ENCODE data around the gene G0S2.

The G0S2 gene

GRCh38 chr1:209642816-209643215 is 32.4 kb upstream of the G0S2 start:
- H3K4me3 ChIP-seq (ENCODE audit: low read length): no peak overlapping the region
- H3F3A ChIP-seq (ENCODE audit: control insufficient read depth, insufficient read depth): no peaks in the 10 kb centered on the region
- no peaks in the 10 kb centered on the region for H3K79me2 ChIP-seq (ENCODE audit: control insufficient read depth, low read length)
- no peaks in the 10 kb centered on the region for H4K20me1 ChIP-seq (ENCODE audit: control insufficient read depth, insufficient read depth, low read depth, low read length)
- no peak for TF ChIP-seq CTCF (IDR thresholded peaks at IDR 0.05; ENCODE audit: low read depth, low read length, poor library complexity, severe bottlenecking)
- no peak for TF ChIP-seq EZH2phosphoT487 (IDR thresholded peaks at IDR 0.05; ENCODE audit: borderline replicate concordance, low read length)
- H3K4me2 ChIP-seq (ENCODE audit: low read length): no peak overlapping the region
- no peak overlapping the region for H3K27ac ChIP-seq (ENCODE audit: low read depth, low read length)
- H3K36me3 ChIP-seq (ENCODE audit: control insufficient read depth, low read length): no peaks in the 10 kb centered on the region
- no peaks in the 10 kb centered on the region for H3K9me2 ChIP-seq (replicated peaks; ENCODE audit: control insufficient read depth, low read length)
- no peaks in the 10 kb centered on the region for H3K4me1 ChIP-seq (ENCODE audit: control insufficient read depth, low read length)
- no peaks in the 10 kb centered on the region for H3K27me3 ChIP-seq (ENCODE audit: control insufficient read depth, low read length)
- H3K9me3 ChIP-seq (ENCODE audit: control insufficient read depth, insufficient read depth, low read length): no peaks in the 10 kb centered on the region

- no peaks in the 10 kb centered on the region for H3K4me1 ChIP-seq (ENCODE audit: control insufficient read depth, low read length)
- no peaks in the 10 kb centered on the region for H3K9me2 ChIP-seq (replicated peaks; ENCODE audit: control insufficient read depth, low read length)
- no peaks in the 10 kb centered on the region for H3K9me3 ChIP-seq (ENCODE audit: control insufficient read depth, insufficient read depth, low read length)
- no peak for TF ChIP-seq EZH2phosphoT487 (IDR thresholded peaks at IDR 0.05; ENCODE audit: borderline replicate concordance, low read length)
- no peak for TF ChIP-seq CTCF (IDR thresholded peaks at IDR 0.05; ENCODE audit: low read depth, low read length, poor library complexity, severe bottlenecking)
- H3K27ac ChIP-seq (ENCODE audit: low read depth, low read length): no peak overlapping the region
- no peaks in the 10 kb centered on the region for H3K27me3 ChIP-seq (ENCODE audit: control insufficient read depth, low read length)
- no peaks in the 10 kb centered on the region for H3F3A ChIP-seq (ENCODE audit: control insufficient read depth, insufficient read depth)
- no peak overlapping the region for H3K4me3 ChIP-seq (ENCODE audit: low read length)
- H3K4me2 ChIP-seq (ENCODE audit: low read length): no peak overlapping the region
- no peaks in the 10 kb centered on the region for H3K79me2 ChIP-seq (ENCODE audit: control insufficient read depth, low read length)
- no peaks in the 10 kb centered on the region for H4K20me1 ChIP-seq (ENCODE audit: control insufficient read depth, insufficient read depth, low read depth, low read length)
- no peaks in the 10 kb centered on the region for H3K36me3 ChIP-seq (ENCODE audit: control insufficient read depth, low read length)
These were observed 31.8 kb upstream of the G0S2 start for GRCh38 chr1:209643285-209644020.

GRCh38 chr1:209645574-209646452 is 29.4 kb upstream of the G0S2 start:
- Histone ChIP-seq H3K27me3 (ENCODE audit: control insufficient read depth, low read length) (no peaks in the 10 kb centered on the region), H3K27ac (ENCODE audit: low read depth, low read length) (no peak overlapping the region)

More at GRCh38 chr1:209645574-209646452, 29.4 kb upstream of the G0S2 start:
- H3K4me2 ChIP-seq (ENCODE audit: low read length): no peak overlapping the region
- H3K36me3 ChIP-seq (ENCODE audit: control insufficient read depth, low read length): no peaks in the 10 kb centered on the region
- TF ChIP-seq EZH2phosphoT487 (IDR thresholded peaks at IDR 0.05; ENCODE audit: borderline replicate concordance, low read length): no peak
- no peak for TF ChIP-seq CTCF (IDR thresholded peaks at IDR 0.05; ENCODE audit: low read depth, low read length, poor library complexity, severe bottlenecking)
- no peaks in the 10 kb centered on the region for H4K20me1 ChIP-seq (ENCODE audit: control insufficient read depth, insufficient read depth, low read depth, low read length)
- no peak overlapping the region for H3K4me3 ChIP-seq (ENCODE audit: low read length)
- no peaks in the 10 kb centered on the region for H3K4me1 ChIP-seq (ENCODE audit: control insufficient read depth, low read length)
- no peaks in the 10 kb centered on the region for H3F3A ChIP-seq (ENCODE audit: control insufficient read depth, insufficient read depth)
- H3K79me2 ChIP-seq (ENCODE audit: control insufficient read depth, low read length): no peaks in the 10 kb centered on the region
- no peaks in the 10 kb centered on the region for H3K9me3 ChIP-seq (ENCODE audit: control insufficient read depth, insufficient read depth, low read length)
- H3K9me2 ChIP-seq (replicated peaks; ENCODE audit: control insufficient read depth, low read length): no peaks in the 10 kb centered on the region
